Smooth muscle cell (in vitro differentiated cells): ENCODE measurements around the gene GID4. TPM values are rescaled to one million over a fixed set of nuclear protein-coding genes. Genes with fewer than 3 reads are reported as not detected.

Experiments
- DNase-seq: peaks from one replicate; lab custom pipeline; 2025; ENCODE audit not compliant: unreplicated experiment; lab: John Stamatoyannopoulos, UW
- H2AFZ ChIP-seq: fragments of 200-600 bp; sonication (generic); 2 replicates; pipeline ENCODE4 v1.6.0; 2016; ENCODE audit warnings: antibody characterized with exemption, low read depth, mild to moderate bottlenecking
- H3F3A ChIP-seq: fragments of 200-600 bp; sonication (generic); 2 replicates; pipeline ENCODE4 v1.6.0; 2017; ENCODE audit warnings: antibody characterized with exemption, low read depth
- H3K27ac ChIP-seq: fragments of 200-600 bp; sonication (generic); 2 replicates; pipeline ENCODE4 v1.5.1; 2016; ENCODE audit warnings: low read depth, mild to moderate bottlenecking
- H3K27me3 ChIP-seq: fragments of 200-600 bp; sonication (generic); 2 replicates; pipeline ENCODE4 v1.6.1; 2016; ENCODE audit warnings: low read depth, mild to moderate bottlenecking
- H3K36me3 ChIP-seq: fragments of 200-600 bp; sonication (generic); 2 replicates; pipeline ENCODE4 v1.5.1; 2016; ENCODE audit warnings: low read depth
- H3K4me1 ChIP-seq: fragments of 200-600 bp; sonication (generic); 2 replicates; pipeline ENCODE4 v1.5.1; 2016; ENCODE audit warnings: low read depth
- H3K4me2 ChIP-seq: fragments of 200-600 bp; sonication (generic); 2 replicates; pipeline ENCODE4 v1.6.0; 2016; ENCODE audit warnings: mild to moderate bottlenecking
- H3K4me3 ChIP-seq: fragments of 200-600 bp; sonication (generic); 2 replicates; pipeline ENCODE4 v1.5.1; 2016; ENCODE audit warnings: mild to moderate bottlenecking
- H3K79me2 ChIP-seq: fragments of 200-600 bp; sonication (generic); 2 replicates; pipeline ENCODE4 v1.6.0; 2016; ENCODE audit warnings: low read depth, mild to moderate bottlenecking
- H3K9ac ChIP-seq: fragments of 200-600 bp; sonication (generic); 2 replicates; pipeline ENCODE4 v1.6.0; 2016; ENCODE audit warnings: low read depth
- H3K9me3 ChIP-seq: fragments of 200-600 bp; sonication (generic); replicated peaks from 2 replicates; pipeline ENCODE4 v1.5.1; 2016; ENCODE audit warnings: low read depth
- H4K20me1 ChIP-seq: fragments of 200-600 bp; sonication (generic); 2 replicates; pipeline ENCODE4 v1.6.0; 2016; ENCODE audit warnings: low read depth
- WGBS: methylation state at CpG from one replicate; pipeline ENCODE4 v1.1.7; 2016; ENCODE audit warnings: low lambda C conversion rate; 5-methylcytosine and 5-hydroxymethylcytosine counted together
- polyA plus RNA-seq: library from polyadenylated mRNA; unstranded; fragments of >200 nt; fragmentation: Nextera tagmentation; extraction: Ambion mirVana; gene quantifications from 2 replicates; pipeline ENCODE4 v1.2.1, GENCODE V29; 2016
- total RNA-seq: library from RNA; depleted of rRNA; stranded (reverse); fragments of >200 nt; gene quantifications from 2 replicates; pipeline ENCODE4 v1.2.3, GENCODE V29; 2014
- TF ChIP-seq, protein P1 (sequence below): fragments of 200-600 bp; sonication (generic); IDR thresholded peaks from 2 replicates; pipeline ENCODE4 v1.5.1; 2017; ENCODE audit warnings: borderline replicate concordance, mild to moderate bottlenecking, antibody characterized with exemption; ENCODE audit not compliant: insufficient read depth, poor library complexity, severe bottlenecking

The GID4 gene
- total and polyA plus RNA-seq, 2 experiments from 2014 or later: 6.1 to 7.7 TPM

DNA sequence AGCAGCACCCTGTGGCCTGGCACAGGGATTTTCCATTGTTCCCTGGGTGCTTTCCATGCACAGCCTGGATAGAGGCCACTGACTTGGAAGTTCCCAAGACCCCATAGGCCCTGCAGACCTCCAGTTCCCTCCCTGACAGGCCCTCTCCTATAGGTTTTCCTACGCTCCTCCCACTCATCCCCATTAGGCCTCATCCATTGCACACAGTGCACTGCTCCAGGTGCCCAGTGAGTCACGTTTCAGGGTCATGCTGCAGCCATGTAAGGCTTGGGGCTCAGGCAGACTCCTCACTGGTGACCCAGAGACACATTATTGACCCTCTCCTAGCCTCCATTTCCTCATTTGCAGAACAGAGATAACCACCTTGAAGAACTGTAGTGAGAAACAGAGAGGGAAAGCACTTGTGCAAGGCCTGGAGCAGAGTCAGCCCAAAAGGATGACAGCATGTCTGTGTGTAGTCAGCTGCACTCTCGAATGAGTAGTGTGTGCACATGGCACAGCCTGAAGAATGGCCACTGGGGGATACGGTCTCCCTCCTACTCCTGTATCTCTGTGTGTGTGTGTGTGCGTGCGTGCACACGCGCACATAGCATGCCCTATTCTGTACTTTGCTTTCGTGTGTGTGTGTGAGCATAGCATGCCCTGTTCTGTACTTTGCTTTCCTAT lies 39.7 kb upstream of the GID4 start:
- no peaks in the 10 kb centered on the region for H3K27me3 ChIP-seq
- TF ChIP-seq, protein P1, sequence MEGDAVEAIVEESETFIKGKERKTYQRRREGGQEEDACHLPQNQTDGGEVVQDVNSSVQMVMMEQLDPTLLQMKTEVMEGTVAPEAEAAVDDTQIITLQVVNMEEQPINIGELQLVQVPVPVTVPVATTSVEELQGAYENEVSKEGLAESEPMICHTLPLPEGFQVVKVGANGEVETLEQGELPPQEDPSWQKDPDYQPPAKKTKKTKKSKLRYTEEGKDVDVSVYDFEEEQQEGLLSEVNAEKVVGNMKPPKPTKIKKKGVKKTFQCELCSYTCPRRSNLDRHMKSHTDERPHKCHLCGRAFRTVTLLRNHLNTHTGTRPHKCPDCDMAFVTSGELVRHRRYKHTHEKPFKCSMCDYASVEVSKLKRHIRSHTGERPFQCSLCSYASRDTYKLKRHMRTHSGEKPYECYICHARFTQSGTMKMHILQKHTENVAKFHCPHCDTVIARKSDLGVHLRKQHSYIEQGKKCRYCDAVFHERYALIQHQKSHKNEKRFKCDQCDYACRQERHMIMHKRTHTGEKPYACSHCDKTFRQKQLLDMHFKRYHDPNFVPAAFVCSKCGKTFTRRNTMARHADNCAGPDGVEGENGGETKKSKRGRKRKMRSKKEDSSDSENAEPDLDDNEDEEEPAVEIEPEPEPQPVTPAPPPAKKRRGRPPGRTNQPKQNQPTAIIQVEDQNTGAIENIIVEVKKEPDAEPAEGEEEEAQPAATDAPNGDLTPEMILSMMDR: no peak
- no peak overlapping the region for H2AFZ ChIP-seq
- no peaks in the 10 kb centered on the region for H3F3A ChIP-seq
- H3K9me3 ChIP-seq: no peaks in the 10 kb centered on the region
- no peaks in the 10 kb centered on the region for H3K79me2 ChIP-seq
- no peak overlapping the region for H3K9ac ChIP-seq
- H3K4me2 ChIP-seq: no peak overlapping the region
- H4K20me1 ChIP-seq: no peaks in the 10 kb centered on the region
- no peak overlapping the region for H3K27ac ChIP-seq
- no peaks in the 10 kb centered on the region for H3K4me1 ChIP-seq
- DNase-seq: no peak
- H3K36me3 ChIP-seq: no peaks in the 10 kb centered on the region
- no peak overlapping the region for H3K4me3 ChIP-seq
- 92% methylated on average over 9 of the region's 9 CpGs for WGBS

DNA sequence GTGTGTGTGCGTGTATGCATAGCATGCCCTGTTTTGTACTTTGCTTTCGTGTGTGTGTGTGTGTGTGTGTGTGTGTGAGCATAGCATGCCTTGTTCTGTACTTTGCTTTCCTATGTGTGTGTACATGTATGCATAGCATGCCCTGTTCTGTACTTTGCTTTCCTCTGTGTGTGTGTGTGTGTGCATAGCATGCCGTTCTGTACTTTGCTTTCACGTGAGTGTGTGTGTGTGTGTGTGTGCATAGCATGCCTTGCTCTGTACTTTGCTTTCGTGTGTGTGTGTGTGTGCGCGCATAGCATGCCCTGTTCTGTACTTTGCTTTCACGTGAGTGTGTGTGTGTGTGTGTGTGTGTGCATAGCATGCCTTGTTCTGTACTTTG lies 39.2 kb upstream of the GID4 start:
- no peak overlapping the region for H3K4me2 ChIP-seq
- H3K4me1 ChIP-seq: no peaks in the 10 kb centered on the region
- no peak overlapping the region for H3K4me3 ChIP-seq
- no peak overlapping the region for H2AFZ ChIP-seq
- no peaks in the 10 kb centered on the region for H3K9me3 ChIP-seq
- no peaks in the 10 kb centered on the region for H3K79me2 ChIP-seq
- TF ChIP-seq, protein P1: no peak
- H3K9ac ChIP-seq: no peak overlapping the region
- H3K27me3 ChIP-seq: no peaks in the 10 kb centered on the region
- H3K27ac ChIP-seq: no peak overlapping the region
- 92% methylated on average over 8 of the region's 8 CpGs for WGBS
- no peaks in the 10 kb centered on the region for H4K20me1 ChIP-seq
- no peaks in the 10 kb centered on the region for H3F3A ChIP-seq
- no peak for DNase-seq
- no peaks in the 10 kb centered on the region for H3K36me3 ChIP-seq

DNA sequence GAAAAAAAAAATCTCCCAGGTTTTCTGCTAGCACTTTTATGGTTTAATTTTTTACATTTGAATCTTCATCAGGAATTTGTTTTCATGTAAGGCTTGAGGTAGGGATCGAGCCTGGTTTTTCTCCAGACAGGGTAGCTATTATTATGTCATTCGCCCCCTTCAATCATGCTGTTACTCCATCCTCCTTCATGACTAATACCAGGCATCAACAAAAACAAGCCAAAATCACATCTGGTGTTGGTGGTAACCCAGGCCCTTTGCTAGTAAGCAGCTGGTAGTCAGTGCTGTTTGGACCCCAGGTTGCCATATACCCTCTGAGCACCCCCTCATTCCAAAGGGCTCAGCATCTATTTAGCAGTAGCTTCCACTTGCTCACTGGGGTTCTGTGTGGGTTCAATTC lies 37.0 kb upstream of the GID4 start:
- no peaks in the 10 kb centered on the region for H3K79me2 ChIP-seq
- whole genome bisulfite sequencing: 95% methylated on average over 2 of the region's 2 CpGs

More for the DNA sequence above, 37.0 kb upstream of the GID4 start:
- Histone ChIP-seq H3K4me1 (no peaks in the 10 kb centered on the region), H4K20me1 (no peaks in the 10 kb centered on the region), H2AFZ (no peak overlapping the region), H3K9ac (no peak overlapping the region), H3K27ac (no peak overlapping the region), H3K36me3 (no peaks in the 10 kb centered on the region), H3K4me3 (no peak overlapping the region), H3K9me3 (no peaks in the 10 kb centered on the region), H3F3A (no peaks in the 10 kb centered on the region), H3K4me2 (no peak overlapping the region), H3K27me3 (no peaks in the 10 kb centered on the region)
- TF ChIP-seq, protein P1: no peak
- no peak for DNase-seq
